IPS-18a (cell line): ENCODE data around the gene FGF5.
"Not testable (repeated sequence)": the region's sequence is repeated elsewhere in the genome, so short reads cannot be mapped to it uniquely, and the experiment has no call there.

Source experiments
- H3K27ac ChIP-seq: one replicate; pipeline ENCODE4 v1.5.1; 2013; ENCODE audit warnings: low read length
- H3K27me3 ChIP-seq: one replicate; pipeline ENCODE4 v1.6.1; 2013; ENCODE audit warnings: mild to moderate bottlenecking, low read length; ENCODE audit not compliant: control insufficient read depth, insufficient read depth
- H3K36me3 ChIP-seq: one replicate; pipeline ENCODE4 v1.6.1; 2013; ENCODE audit warnings: low read depth, low read length; ENCODE audit not compliant: control insufficient read depth
- H3K4me1 ChIP-seq: one replicate; pipeline ENCODE4 v1.6.1; 2013; ENCODE audit warnings: low read depth, low read length; ENCODE audit not compliant: control insufficient read depth
- H3K4me3 ChIP-seq: one replicate; pipeline ENCODE4 v1.5.1; 2013; ENCODE audit warnings: low read length
- H3K9ac ChIP-seq: one replicate; pipeline ENCODE4 v1.6.1; 2013; ENCODE audit warnings: mild to moderate bottlenecking, low read length, moderate library complexity
- H3K9me3 ChIP-seq: one replicate; pipeline ENCODE4 v1.6.1; 2013; ENCODE audit warnings: low read depth, low read length; ENCODE audit not compliant: control insufficient read depth

Gene FGF5

GRCh38 chr4:80233390-80233789 lies 33.1 kb upstream of the FGF5 start:
- Histone ChIP-seq H3K9me3 (no peaks in the 10 kb centered on the region), H3K27ac (no peak overlapping the region), H3K9ac (no peak overlapping the region), H3K4me1 (no peaks in the 10 kb centered on the region), H3K4me3 (no peak overlapping the region), H3K27me3 (no peaks in the 10 kb centered on the region), H3K36me3 (no peaks in the 10 kb centered on the region)

- H3K9ac ChIP-seq, result no peak overlapping the region
- no peaks in the 10 kb centered on the region for H3K9me3 ChIP-seq
- H3K27me3 ChIP-seq, result no peaks in the 10 kb centered on the region
- no peak overlapping the region for H3K4me3 ChIP-seq
- no peak overlapping the region for H3K27ac ChIP-seq
- no peaks in the 10 kb centered on the region for H3K4me1 ChIP-seq
- H3K36me3 ChIP-seq, result no peaks in the 10 kb centered on the region
Observed at GRCh38 chr4:80235451-80235850, 31.0 kb upstream of the FGF5 start.

DNA sequence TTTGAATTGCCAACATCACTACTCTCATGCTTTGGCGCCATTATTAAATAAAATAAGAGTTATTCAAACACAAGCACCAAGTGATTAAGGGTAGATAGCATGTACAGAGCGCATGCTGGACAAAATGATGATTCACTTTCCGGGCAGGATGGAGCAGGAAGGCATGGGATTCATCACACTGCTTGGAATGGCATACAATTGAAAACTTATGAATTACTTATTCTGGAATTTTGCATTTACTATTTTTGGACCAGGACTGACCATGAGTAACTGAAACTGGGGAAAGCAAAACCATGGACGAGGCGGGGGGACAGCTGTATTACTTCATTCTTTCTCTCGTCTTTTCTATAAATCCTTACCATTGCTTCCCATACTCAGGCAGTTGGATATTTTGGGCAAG lies 28.5 kb upstream of the FGF5 start:
- no peak overlapping the region for H3K9ac ChIP-seq
- H3K27ac ChIP-seq, result no peak overlapping the region
- no peaks in the 10 kb centered on the region for H3K9me3 ChIP-seq
- no peaks in the 10 kb centered on the region for H3K4me1 ChIP-seq
- H3K36me3 ChIP-seq, result no peaks in the 10 kb centered on the region
- no peak overlapping the region for H3K4me3 ChIP-seq
- no peaks in the 10 kb centered on the region for H3K27me3 ChIP-seq

DNA sequence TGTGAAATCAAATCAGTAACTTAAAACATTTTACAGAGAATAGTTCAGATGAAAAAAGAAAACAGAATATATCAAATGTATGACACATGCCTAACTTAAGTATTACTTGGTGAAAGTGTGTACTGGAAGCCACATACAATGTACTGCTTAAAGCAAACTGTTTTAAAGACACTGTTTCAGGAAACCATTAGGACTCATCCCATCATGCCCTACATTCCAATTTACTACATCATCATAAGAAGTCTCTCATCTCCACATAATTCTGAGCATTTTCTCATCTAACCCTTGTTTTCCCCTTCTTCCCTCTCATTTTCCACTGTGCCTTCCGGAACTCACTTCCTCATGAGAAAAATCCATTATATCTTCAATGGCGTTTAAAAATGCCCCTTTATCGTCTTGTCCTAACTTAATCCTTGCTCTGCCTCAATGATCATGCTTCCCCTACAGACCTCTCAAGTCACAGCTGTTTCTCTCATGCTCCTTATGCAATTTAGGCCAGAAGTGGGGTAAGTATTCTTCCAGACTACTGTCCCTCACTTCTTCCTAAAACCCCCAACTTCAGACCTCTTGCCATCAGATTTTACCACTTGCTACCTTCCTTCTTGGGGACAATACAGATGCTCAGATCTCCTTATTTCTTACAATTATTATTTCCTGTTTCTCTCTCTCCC lies 26.8 kb upstream of the FGF5 start:
- Histone ChIP-seq H3K9me3 (no peaks in the 10 kb centered on the region), H3K36me3 (no peaks in the 10 kb centered on the region), H3K4me1 (no peaks in the 10 kb centered on the region), H3K9ac (no peak overlapping the region), H3K27me3 (no peaks in the 10 kb centered on the region), H3K4me3 (no peak overlapping the region), H3K27ac (no peak overlapping the region)

DNA sequence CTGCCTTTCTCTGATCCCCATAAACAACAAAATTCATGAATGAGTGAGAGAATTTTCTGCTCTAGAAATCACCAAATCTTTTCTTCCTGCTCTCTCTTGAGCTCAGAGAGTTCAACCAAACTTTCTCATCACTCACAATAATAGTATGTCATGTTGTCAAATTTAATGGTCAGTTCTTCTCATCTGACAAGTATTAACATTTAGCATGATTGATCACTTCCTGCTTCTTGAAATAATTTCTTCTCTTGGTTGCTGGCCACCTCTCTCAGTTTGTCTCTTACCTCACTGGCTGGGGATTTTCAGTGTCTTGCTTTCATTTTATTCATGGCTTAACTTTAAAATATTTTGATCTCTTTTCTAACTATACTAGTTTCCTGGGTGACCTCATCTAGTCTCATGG lies 25.5 kb upstream of the FGF5 start:
- no peak overlapping the region for H3K9ac ChIP-seq
- H3K4me3 ChIP-seq, result no peak overlapping the region
- no peaks in the 10 kb centered on the region for H3K9me3 ChIP-seq
- no peaks in the 10 kb centered on the region for H3K36me3 ChIP-seq
- no peak overlapping the region for H3K27ac ChIP-seq
- peaks cover 2% of the 10 kb centered on the region for H3K27me3 ChIP-seq
- no peaks in the 10 kb centered on the region for H3K4me1 ChIP-seq

DNA sequence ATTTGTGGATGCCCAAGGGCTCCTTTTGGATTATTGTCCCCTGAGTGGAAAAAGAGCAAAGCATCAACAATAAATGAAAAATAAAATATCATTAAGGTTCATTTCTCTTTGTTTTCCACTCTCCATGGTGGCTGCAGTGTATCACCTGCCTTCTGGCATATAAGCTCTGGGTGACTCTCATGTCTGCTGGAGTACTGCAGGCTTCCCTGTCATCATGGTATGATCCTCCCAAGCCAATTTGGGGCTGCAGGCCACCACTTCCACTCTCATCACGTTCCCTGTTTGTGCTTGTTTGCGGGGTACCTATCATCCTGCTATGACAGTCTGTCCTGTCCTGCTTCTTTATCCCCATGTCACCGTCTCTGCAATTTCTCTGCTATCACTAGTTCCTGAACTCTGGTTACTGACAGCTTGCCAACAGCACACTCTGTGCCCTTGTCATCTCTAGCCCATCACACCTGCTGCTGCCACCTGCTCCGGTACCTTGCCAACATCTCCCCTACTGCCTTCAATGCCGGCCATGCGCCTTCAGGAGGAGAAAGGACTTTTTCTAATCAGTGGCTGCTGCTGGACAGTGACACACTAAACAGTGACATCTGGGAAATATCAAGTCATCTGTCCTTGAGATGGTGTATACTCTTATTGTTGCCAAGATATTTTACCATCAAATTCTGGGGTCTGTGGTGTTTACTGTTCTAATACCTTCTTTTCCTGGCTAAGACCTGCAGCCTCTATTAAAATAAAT lies 23.0 kb upstream of the FGF5 start:
- Histone ChIP-seq H3K4me1 (no peaks in the 10 kb centered on the region), H3K27me3 (peaks cover 5% of the 10 kb centered on the region), H3K36me3 (no peaks in the 10 kb centered on the region), H3K9me3 (no peaks in the 10 kb centered on the region), H3K27ac (no peak overlapping the region), H3K9ac (no peak overlapping the region), H3K4me3 (no peak overlapping the region)

- not testable (repeated sequence) for H3K4me1 ChIP-seq, H3K27ac ChIP-seq, H3K4me3 ChIP-seq, H3K9ac ChIP-seq, H3K27me3 ChIP-seq, H3K36me3 ChIP-seq, H3K9me3 ChIP-seq
Observed at GRCh38 chr4:80247484-80247883, 19.0 kb upstream of the FGF5 start.

DNA sequence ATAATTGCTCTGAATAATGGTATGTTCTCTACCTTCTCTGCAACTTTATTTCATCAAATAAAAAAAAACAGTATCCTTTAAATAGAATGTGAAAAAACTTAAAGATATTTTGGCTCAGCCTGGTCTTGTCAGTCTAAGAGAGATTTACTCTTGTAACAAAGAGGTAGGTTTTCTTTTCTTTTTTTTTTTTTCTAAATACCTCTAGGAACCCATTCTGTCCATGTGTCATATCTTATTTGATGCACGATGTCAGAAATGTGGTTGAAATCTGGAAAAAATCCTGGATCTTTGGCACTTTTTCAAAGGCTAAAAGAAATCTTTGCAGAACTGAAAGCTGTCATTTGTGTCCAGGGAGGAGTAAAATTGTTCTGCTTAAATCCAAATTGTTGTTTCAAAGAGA lies 17.3 kb upstream of the FGF5 start:
- H3K9ac ChIP-seq, result no peak overlapping the region

GRCh38 chr4:80252427-80252826 lies 14.0 kb upstream of the FGF5 start:
- Histone ChIP-seq H3K27me3 (peaks cover 13% of the 10 kb centered on the region), H3K4me1 (no peaks in the 10 kb centered on the region), H3K27ac (no peak overlapping the region), H3K4me3 (no peak overlapping the region), H3K9ac (no peak overlapping the region), H3K9me3 (no peaks in the 10 kb centered on the region), H3K36me3 (no peaks in the 10 kb centered on the region)

More for the DNA sequence above, 17.3 kb upstream of the FGF5 start:
- Histone ChIP-seq H3K27me3 (peaks cover 5% of the 10 kb centered on the region), H3K4me1 (no peaks in the 10 kb centered on the region), H3K9me3 (no peaks in the 10 kb centered on the region), H3K27ac (no peak overlapping the region), H3K36me3 (no peaks in the 10 kb centered on the region), H3K4me3 (no peak overlapping the region)

DNA sequence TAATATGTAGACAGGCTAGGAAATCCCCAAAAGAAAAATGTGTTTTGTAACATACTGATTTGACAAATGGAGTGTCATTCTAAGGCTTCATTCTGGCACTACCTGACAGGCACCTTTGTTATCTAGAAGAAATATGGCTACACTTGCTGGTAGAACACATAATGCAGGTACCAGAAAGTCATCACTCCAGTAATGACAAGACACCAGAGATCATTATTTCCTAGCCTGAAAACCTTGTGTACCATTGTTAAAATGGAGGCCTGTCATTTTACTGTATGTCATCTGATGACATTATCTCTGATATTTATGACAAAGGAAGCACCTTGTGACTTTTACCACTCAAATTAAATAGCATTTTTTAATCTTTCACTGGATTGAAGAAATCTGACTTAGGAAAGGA lies 13.5 kb upstream of the FGF5 start:
- no peaks in the 10 kb centered on the region for H3K36me3 ChIP-seq
- H3K4me1 ChIP-seq, result no peaks in the 10 kb centered on the region
- no peak overlapping the region for H3K9ac ChIP-seq
- H3K4me3 ChIP-seq, result no peak overlapping the region
- H3K27ac ChIP-seq, result no peak overlapping the region
- no peaks in the 10 kb centered on the region for H3K9me3 ChIP-seq
- H3K27me3 ChIP-seq, result peaks cover 13% of the 10 kb centered on the region

DNA sequence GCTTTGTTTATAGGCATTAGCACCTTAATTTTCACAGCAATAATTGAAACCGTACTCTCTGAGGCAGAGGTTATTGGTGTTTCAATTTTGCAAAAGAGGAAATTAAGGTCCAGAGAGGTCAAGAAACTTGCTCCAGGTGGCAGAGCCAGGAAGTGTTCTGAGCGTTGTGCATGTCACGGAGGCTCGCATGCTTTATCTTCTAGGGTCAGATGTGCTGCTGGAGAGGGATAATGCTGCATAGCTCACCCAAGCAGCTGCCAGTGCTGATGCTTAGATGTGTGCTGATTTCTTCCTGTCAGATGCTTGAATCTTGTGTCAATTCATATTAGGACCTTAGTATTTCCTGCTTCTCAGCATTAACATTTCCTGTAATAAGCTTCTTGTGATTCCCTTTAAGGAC lies 13.0 kb upstream of the FGF5 start:
- Histone ChIP-seq H3K36me3 (no peaks in the 10 kb centered on the region), H3K4me3 (no peak overlapping the region), H3K4me1 (no peaks in the 10 kb centered on the region), H3K9me3 (no peaks in the 10 kb centered on the region), H3K9ac (no peak overlapping the region), H3K27ac (no peak overlapping the region), H3K27me3 (peaks cover 15% of the 10 kb centered on the region)

- Histone ChIP-seq H3K4me1 (peaks cover 3% of the 10 kb centered on the region), H3K4me3 (no peak overlapping the region), H3K36me3 (no peaks in the 10 kb centered on the region), H3K9me3 (no peaks in the 10 kb centered on the region), H3K27ac (no peak overlapping the region), H3K9ac (no peak overlapping the region), H3K27me3 (peaks cover 21% of the 10 kb centered on the region)
Observed at GRCh38 chr4:80254114-80254513, 12.3 kb upstream of the FGF5 start.
